HUDEP-2 (cell line): Measurements from ENCODE around the gene BTBD10.

Experiments
- DNase-seq, 76 experiments: peaks; one replicate each; lab custom pipeline; 2025; ENCODE audit not compliant: unreplicated experiment in 76 of 76; lab: John Stamatoyannopoulos, UW

The BTBD10 gene

DNA sequence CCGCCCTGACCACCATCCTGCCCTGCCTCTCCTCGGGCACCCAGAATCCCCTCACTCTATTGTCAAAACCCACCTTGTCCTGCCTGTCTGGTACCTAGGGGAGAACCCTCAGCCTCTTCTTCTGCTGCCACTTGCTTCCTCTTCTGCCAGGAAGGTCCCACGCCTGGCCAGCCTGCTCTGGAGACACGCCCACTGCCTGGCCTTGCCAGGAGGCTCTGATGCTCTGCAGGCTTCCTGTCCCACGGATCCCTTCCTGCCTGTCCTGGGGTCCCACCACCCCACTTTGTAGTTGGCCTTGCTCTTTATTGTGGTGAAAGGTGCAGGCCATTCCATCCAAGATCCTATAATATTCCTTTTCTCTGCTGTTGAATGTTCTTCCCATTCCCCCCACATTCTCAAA is 122.0 kb downstream of the BTBD10 start:
- peak in 1 of 76 experiments; percentile 2 for DNase-seq

DNA sequence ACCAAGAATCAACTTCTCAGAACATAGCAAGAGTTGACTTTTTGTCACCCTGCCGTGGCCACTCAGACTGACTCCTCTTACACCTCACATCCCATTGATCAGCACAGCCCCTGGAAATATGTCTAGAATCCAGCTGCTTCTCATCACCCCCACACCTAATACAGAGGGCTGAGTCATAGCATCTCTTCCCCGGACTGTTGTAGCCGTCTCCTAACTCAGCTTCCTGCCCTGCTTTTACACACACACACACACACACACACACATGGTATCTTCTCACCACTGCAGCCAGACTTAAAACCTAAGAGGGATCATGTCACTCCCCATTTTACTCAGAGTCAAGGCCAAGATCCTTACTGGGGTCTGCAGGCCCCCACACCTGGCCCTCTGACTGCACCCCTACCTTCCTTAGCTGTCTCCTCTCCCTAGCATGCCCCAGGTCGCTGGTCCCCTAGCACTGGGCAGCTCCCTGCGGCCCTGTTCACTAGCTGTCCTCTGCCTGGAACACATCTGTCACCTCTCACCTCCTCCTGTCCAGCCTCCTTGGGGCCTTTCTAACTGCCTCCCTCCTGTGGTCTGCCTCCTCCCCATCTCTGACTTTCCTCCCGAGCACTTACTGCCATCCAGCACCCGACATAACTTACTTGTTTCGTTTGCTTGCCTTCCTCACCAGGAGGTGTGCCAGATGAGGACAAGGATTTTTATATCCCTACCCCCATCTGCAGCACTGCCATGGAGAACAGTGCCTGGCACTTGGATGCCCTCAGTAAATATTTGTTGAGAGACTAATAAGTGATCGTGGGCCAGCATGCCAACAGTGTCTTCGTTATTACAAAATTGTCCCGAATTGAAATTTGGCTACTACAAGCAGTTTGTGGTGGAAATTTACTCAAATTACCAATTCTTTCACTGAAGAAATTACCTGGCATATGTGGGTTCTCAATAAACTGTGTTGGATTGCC is 123.5 kb downstream of the BTBD10 start:
- DNase-seq = no peak

DNA sequence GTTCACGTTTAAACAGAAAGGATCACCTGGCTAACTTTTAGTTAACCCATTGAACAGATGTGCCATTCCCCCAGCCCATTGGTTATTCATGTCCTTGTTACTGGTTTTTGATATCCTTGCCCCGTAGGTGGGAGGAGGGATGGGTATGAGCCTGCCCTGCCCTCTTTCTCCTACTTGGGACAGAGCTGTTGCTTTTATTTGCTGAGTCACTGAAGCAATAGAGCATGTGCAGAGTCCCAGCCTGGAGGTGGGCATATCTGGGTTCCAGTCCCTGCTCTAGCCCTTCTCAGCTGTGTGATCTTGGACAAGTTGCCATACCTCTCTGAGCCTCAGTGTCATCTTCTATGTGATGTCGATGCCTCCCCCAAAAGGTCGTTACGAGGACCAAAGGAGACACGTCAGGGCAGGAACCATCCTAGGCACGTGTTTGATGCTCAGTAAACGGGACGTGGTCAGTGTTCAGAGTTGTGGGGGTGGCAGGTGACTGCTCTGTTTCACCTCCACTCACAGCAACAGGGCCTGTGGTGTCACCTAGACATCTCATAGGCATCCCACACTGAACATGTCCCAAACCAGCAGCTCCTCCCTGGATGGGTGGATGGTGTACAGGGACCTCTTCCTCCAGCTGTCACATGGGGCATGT is 124.5 kb downstream of the BTBD10 start:
- DNase-seq = peak in 7 of 76 experiments; percentile 8 to 28 (median 11)

DNA sequence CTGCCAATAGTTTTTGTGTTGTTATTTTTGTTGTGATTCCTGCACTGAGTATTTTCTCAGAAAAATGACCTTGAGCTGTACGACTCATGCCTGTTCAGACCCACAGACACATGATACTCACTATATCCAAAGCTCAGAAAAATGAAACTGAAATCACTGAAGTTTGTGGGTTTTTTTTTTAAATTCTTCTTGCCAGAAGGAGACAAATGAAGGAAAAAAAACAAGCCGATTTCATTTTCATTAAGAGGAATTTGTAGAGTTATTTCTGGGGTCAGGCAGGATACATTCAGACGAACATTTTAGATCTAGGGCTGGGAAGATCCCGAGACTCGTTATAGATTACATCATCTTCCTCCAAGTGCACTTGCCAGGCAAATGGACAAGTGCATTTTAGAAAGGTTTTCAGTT is 125.0 kb downstream of the BTBD10 start:
- no peak for DNase-seq
